Urinary bladder (tissue), 4 donors: ENCODE results near the gene NINJ1. TPM values are rescaled to one million over a fixed set of nuclear protein-coding genes. Genes with fewer than 3 reads are reported as not detected.

Experiments
- DNase-seq: peaks from one replicate; pipeline ENCODE4 v3.0.0-alpha.2; 2015; ENCODE audit errors: extremely low spot score
- H3K27ac ChIP-seq: one replicate; pipeline ENCODE4 v1.5.1; 2013; ENCODE audit warnings: low read depth, mild to moderate bottlenecking, moderate library complexity
- H3K36me3 ChIP-seq: one replicate; pipeline ENCODE4 v1.6.1; 2013; ENCODE audit warnings: mild to moderate bottlenecking, moderate library complexity; ENCODE audit not compliant: insufficient read depth
- H3K4me1 ChIP-seq: one replicate; pipeline ENCODE4 v1.6.1; 2013; ENCODE audit warnings: mild to moderate bottlenecking, moderate library complexity; ENCODE audit not compliant: insufficient read depth
- H3K4me3 ChIP-seq: one replicate; pipeline ENCODE4 v1.5.1; 2013; ENCODE audit warnings: low read depth, low read length
- WGBS: extraction: QIAGEN DNeasy Blood & Tissue Kit; methylation state at CpG from one replicate; pipeline ENCODE4 v1.1.7; 2013; 5-methylcytosine and 5-hydroxymethylcytosine counted together
- polyA plus RNA-seq: library from polyadenylated mRNA; stranded (reverse); fragments of 200-250 nt; gene quantifications from one replicate; pipeline ENCODE4 v1.2.3, GENCODE V29; 2013
- total RNA-seq: library from RNA; depleted of rRNA; stranded (reverse); fragments of >200 nt; gene quantifications from one replicate; pipeline ENCODE4 v1.2.3, GENCODE V29; 2014
- donor health status: healthy with polysubstance abuse.
- donor health status: healthy.

NINJ1 gene
- total and polyA plus RNA-seq, 2 donors = 13.2 to 48.2 TPM

- Histone ChIP-seq H3K4me3 (no peak overlapping the region), H3K4me1 (no peaks in the 10 kb centered on the region), H3K36me3 (no peaks in the 10 kb centered on the region), H3K27ac (no peak overlapping the region)
- DNase-seq = no peak
- WGBS = 96% methylated on average over 1 of the region's 1 CpG
Observed at GRCh38 chr9:93169444-93169843, 35.4 kb upstream of the NINJ1 start.

- Histone ChIP-seq H3K4me1 (no peaks in the 10 kb centered on the region), H3K4me3 (no peak overlapping the region), H3K27ac (no peak overlapping the region), H3K36me3 (no peaks in the 10 kb centered on the region)
- DNase-seq = no peak
- WGBS = 89% methylated on average over 5 of the region's 5 CpGs
Observed at GRCh38 chr9:93168581-93168980, 34.5 kb upstream of the NINJ1 start.

- Histone ChIP-seq H3K4me3 (no peak overlapping the region), H3K36me3 (no peaks in the 10 kb centered on the region), H3K27ac (no peak overlapping the region), H3K4me1 (no peaks in the 10 kb centered on the region)
- 72% methylated on average over 4 of the region's 4 CpGs for WGBS
- no peak for DNase-seq
Observed at GRCh38 chr9:93167838-93168237, 33.8 kb upstream of the NINJ1 start.

GRCh38 chr9:93167185-93167584 lies 33.1 kb upstream of the NINJ1 start:
- H3K4me3 ChIP-seq = no peak overlapping the region
- DNase-seq = no peak
- no peak overlapping the region for H3K27ac ChIP-seq
- H3K4me1 ChIP-seq = no peaks in the 10 kb centered on the region
- WGBS = 95% methylated on average over 6 of the region's 6 CpGs
- H3K36me3 ChIP-seq = no peaks in the 10 kb centered on the region

- WGBS = 79% methylated on average over 7 of the region's 7 CpGs
- Histone ChIP-seq H3K4me3 (no peak overlapping the region), H3K36me3 (no peaks in the 10 kb centered on the region), H3K4me1 (no peaks in the 10 kb centered on the region), H3K27ac (no peak overlapping the region)
- DNase-seq = no peak
Observed at GRCh38 chr9:93166699-93167098, 32.6 kb upstream of the NINJ1 start.

- H3K4me1 ChIP-seq = no peaks in the 10 kb centered on the region
- H3K36me3 ChIP-seq = no peaks in the 10 kb centered on the region
- 88% methylated on average over 13 of the region's 13 CpGs for WGBS
- DNase-seq = no peak
- H3K27ac ChIP-seq = no peak overlapping the region
- no peak overlapping the region for H3K4me3 ChIP-seq
Observed at GRCh38 chr9:93164085-93164484, 30.0 kb upstream of the NINJ1 start.

- H3K36me3 ChIP-seq = no peaks in the 10 kb centered on the region
- WGBS = 60% methylated on average over 11 of the region's 11 CpGs
- H3K27ac ChIP-seq = no peak overlapping the region
- no peak overlapping the region for H3K4me3 ChIP-seq
- peak; percentile 18 for DNase-seq
- no peaks in the 10 kb centered on the region for H3K4me1 ChIP-seq
Observed at GRCh38 chr9:93161786-93162562, 27.9 kb upstream of the NINJ1 start.

- no peaks in the 10 kb centered on the region for H3K36me3 ChIP-seq
- 16% methylated on average over 19 of the region's 19 CpGs for WGBS
- DNase-seq = peak; percentile 29
- no peak overlapping the region for H3K27ac ChIP-seq
- no peaks in the 10 kb centered on the region for H3K4me1 ChIP-seq
- no peak overlapping the region for H3K4me3 ChIP-seq
Observed at GRCh38 chr9:93159601-93160471, 25.8 kb upstream of the NINJ1 start.

- DNase-seq = no peak
- no peak overlapping the region for H3K4me3 ChIP-seq
Observed at GRCh38 chr9:93156475-93157008, 22.5 kb upstream of the NINJ1 start.

GRCh38 chr9:93155716-93156474 lies 21.8 kb upstream of the NINJ1 start:
- no peak for DNase-seq
- Histone ChIP-seq H3K4me3 (no peak overlapping the region), H3K36me3 (no peaks in the 10 kb centered on the region), H3K4me1 (no peaks in the 10 kb centered on the region), H3K27ac (no peak overlapping the region)
- WGBS = 86% methylated on average over 16 of the region's 16 CpGs

More at GRCh38 chr9:93156475-93157008, 22.5 kb upstream of the NINJ1 start:
- Histone ChIP-seq H3K27ac (no peak overlapping the region), H3K4me1 (no peaks in the 10 kb centered on the region), H3K36me3 (no peaks in the 10 kb centered on the region)
- 92% methylated on average over 11 of the region's 11 CpGs for WGBS

- H3K36me3 ChIP-seq = no peaks in the 10 kb centered on the region
- WGBS = 80% methylated on average over 14 of the region's 14 CpGs
- no peak overlapping the region for H3K27ac ChIP-seq
- H3K4me1 ChIP-seq = no peaks in the 10 kb centered on the region
- DNase-seq = no peak
- H3K4me3 ChIP-seq = no peak overlapping the region
Observed at GRCh38 chr9:93154293-93154903, 20.3 kb upstream of the NINJ1 start.

GRCh38 chr9:93151097-93151784 lies 17.2 kb upstream of the NINJ1 start:
- no peaks in the 10 kb centered on the region for H3K4me1 ChIP-seq
- H3K27ac ChIP-seq = no peak overlapping the region
- WGBS = 85% methylated on average over 10 of the region's 10 CpGs
- no peak overlapping the region for H3K4me3 ChIP-seq
- DNase-seq = no peak
- H3K36me3 ChIP-seq = no peaks in the 10 kb centered on the region
